Activated T-helper 17 cell treated with anti-CD3 and anti-CD28 coated beads, Interleukin-2, amount 50 U/mL, for 72 hours (primary cell): ENCODE data around the gene RBMX2. TPM values are rescaled to one million over a fixed set of nuclear protein-coding genes. Genes with fewer than 3 reads are reported as not detected.
"Not testable (repeated sequence)": the region's sequence is repeated elsewhere in the genome, so short reads cannot be mapped to it uniquely, and the experiment has no call there.

Source experiments
- ATAC-seq: fragments of 150-1000 bp; cut with Tn5 transposase; replicated peaks from 2 replicates; pipeline ENCODE4 v1.10.0; 2021; ENCODE audit warnings: mild to moderate bottlenecking, moderate library complexity
- H3K27ac Mint-ChIP-seq: one replicate; pipeline ENCODE4 v1.8.0; 2022; ENCODE audit warnings: mixed read lengths
- H3K27me3 Mint-ChIP-seq: one replicate; pipeline ENCODE4 v1.8.0; 2022; ENCODE audit warnings: mixed read lengths
- H3K36me3 Mint-ChIP-seq: one replicate; pipeline ENCODE4 v1.8.0; 2022; ENCODE audit warnings: low read depth, mild to moderate bottlenecking, mixed read lengths
- H3K4me1 Mint-ChIP-seq: one replicate; pipeline ENCODE4 v1.8.0; 2022; ENCODE audit warnings: mixed read lengths
- H3K4me3 Mint-ChIP-seq: one replicate; pipeline ENCODE4 v1.8.0; 2022; ENCODE audit warnings: mild to moderate bottlenecking, mixed read lengths
- H3K9me3 Mint-ChIP-seq: one replicate; pipeline ENCODE4 v1.8.0; 2022; ENCODE audit warnings: mixed read lengths
- total RNA-seq, 2 donors: library from RNA; stranded (reverse); gene quantifications; one replicate each; pipeline ENCODE4 v1.2.3, GENCODE V29; 2022

Gene RBMX2
- total RNA-seq, 2 donors from 2014 or later: 24.1 to 25.2 TPM

DNA sequence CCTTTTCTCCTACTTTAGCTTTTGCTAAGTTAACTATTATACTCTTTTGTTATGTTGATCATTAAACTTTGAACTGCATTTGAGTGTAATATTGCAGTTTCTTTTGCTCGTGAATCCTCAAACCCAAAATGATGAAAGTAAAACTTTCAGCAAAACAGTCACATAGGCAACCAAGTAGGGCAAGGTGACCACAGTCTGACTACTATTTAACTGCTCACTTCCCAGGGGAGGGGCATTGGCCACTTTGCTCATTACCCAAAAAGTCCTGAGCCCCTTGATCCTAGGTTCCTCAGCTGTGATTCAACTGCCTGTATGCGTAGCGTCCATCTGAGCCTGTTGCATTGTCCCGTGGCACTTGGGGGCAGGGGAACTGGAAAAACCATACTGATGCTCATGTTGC lies 17.0 kb downstream of the RBMX2 start:
- H3K4me3 Mint-ChIP-seq: no peak overlapping the region
- H3K27ac Mint-ChIP-seq: no peak overlapping the region
- peaks cover 10% of the 10 kb centered on the region for H3K36me3 Mint-ChIP-seq
- H3K4me1 Mint-ChIP-seq: no peaks in the 10 kb centered on the region
- H3K9me3 Mint-ChIP-seq: no peaks in the 10 kb centered on the region
- no peaks in the 10 kb centered on the region for H3K27me3 Mint-ChIP-seq
- ATAC-seq: no peak

GRCh38 chrX:130419263-130419662 lies 17.5 kb downstream of the RBMX2 start:
- no peak overlapping the region for H3K4me3 Mint-ChIP-seq
- H3K9me3 Mint-ChIP-seq: no peaks in the 10 kb centered on the region
- no peaks in the 10 kb centered on the region for H3K27me3 Mint-ChIP-seq
- ATAC-seq: no peak
- no peak overlapping the region for H3K27ac Mint-ChIP-seq
- no peaks in the 10 kb centered on the region for H3K4me1 Mint-ChIP-seq
- peaks cover 5% of the 10 kb centered on the region for H3K36me3 Mint-ChIP-seq

DNA sequence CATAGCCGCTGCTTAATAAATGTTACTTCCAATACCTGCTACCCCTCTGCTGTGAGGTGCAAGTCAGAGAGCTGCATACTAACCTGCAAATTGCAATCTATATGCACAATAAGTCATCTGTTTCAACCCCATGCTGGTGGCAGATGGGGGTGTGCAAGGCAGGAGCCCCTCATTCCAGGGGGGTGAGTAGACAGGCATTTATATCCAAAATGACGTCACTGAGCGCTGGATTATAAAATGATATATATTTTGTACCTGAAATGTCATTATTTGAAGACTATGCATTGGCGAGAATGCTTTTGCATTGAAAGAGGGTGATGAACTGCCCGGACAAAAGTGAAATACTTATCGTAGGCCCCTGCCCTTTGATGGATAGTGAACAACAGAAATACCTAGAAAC lies 24.7 kb downstream of the RBMX2 start:
- H3K36me3 Mint-ChIP-seq: no peaks in the 10 kb centered on the region

GRCh38 chrX:130429236-130429635 lies 27.4 kb downstream of the RBMX2 start:
- not testable (repeated sequence) for H3K4me1 Mint-ChIP-seq, H3K4me3 Mint-ChIP-seq, H3K9me3 Mint-ChIP-seq, H3K27me3 Mint-ChIP-seq, H3K27ac Mint-ChIP-seq, H3K36me3 Mint-ChIP-seq, ATAC-seq

More for the DNA sequence above, 24.7 kb downstream of the RBMX2 start:
- Mint-ChIP-seq H3K4me3 (no peak overlapping the region), H3K9me3 (no peaks in the 10 kb centered on the region), H3K27me3 (peaks cover 4% of the 10 kb centered on the region), H3K27ac (no peak overlapping the region), H3K4me1 (no peaks in the 10 kb centered on the region)
- ATAC-seq: no peak

DNA sequence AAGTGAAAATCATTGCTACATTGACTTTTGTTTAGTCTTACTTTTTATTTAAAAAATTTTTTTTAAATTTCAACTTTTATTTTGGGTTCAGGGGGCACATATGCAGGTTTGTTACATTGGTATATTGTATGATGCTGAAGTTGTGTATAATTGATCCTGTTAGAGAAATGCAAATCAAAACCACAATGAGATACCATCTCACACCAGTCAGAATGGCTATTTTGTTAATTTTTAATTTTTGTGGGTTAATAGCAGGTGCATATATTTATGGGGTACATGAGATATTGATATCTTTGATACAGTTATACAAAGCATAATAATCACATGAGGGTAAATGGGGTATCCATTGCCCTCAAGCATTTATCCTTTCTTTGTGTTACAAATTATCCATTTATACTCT lies 34.1 kb downstream of the RBMX2 start:
- no peaks in the 10 kb centered on the region for H3K9me3 Mint-ChIP-seq
- no peaks in the 10 kb centered on the region for H3K36me3 Mint-ChIP-seq
- H3K4me3 Mint-ChIP-seq: no peak overlapping the region
- ATAC-seq: no peak
- no peaks in the 10 kb centered on the region for H3K4me1 Mint-ChIP-seq
- no peaks in the 10 kb centered on the region for H3K27me3 Mint-ChIP-seq
- H3K27ac Mint-ChIP-seq: no peak overlapping the region

GRCh38 chrX:130437996-130438395 lies 36.2 kb downstream of the RBMX2 start:
- H3K4me3 Mint-ChIP-seq, H3K36me3 Mint-ChIP-seq, H3K9me3 Mint-ChIP-seq: not testable (repeated sequence)

DNA sequence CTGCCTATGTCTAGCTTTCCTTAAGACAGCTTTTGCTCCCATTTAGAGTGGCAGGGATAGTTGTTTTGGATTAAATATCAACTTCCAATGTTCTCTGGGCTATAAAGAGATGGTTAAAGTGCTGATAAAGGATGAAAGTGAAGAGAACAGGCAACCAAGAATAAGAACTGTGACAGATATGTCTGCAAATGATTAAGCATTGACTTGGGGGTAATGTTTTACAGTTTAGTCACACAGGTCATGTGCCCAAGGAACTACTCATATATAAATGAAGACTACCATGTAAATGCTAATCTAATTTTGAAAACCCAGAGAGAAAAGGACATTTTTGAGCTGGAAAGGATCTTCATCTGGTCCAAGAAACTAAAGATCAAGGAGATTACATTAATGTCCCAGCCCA lies 42.1 kb downstream of the RBMX2 start:
- H3K27ac Mint-ChIP-seq: no peak overlapping the region
- no peak overlapping the region for H3K4me3 Mint-ChIP-seq
- no peaks in the 10 kb centered on the region for H3K36me3 Mint-ChIP-seq
- no peak for ATAC-seq
- H3K27me3 Mint-ChIP-seq: no peaks in the 10 kb centered on the region
- H3K9me3 Mint-ChIP-seq: no peaks in the 10 kb centered on the region
- H3K4me1 Mint-ChIP-seq: no peaks in the 10 kb centered on the region

More at GRCh38 chrX:130437996-130438395, 36.2 kb downstream of the RBMX2 start:
- not testable (repeated sequence) for H3K4me1 Mint-ChIP-seq, H3K27me3 Mint-ChIP-seq, ATAC-seq, H3K27ac Mint-ChIP-seq

DNA sequence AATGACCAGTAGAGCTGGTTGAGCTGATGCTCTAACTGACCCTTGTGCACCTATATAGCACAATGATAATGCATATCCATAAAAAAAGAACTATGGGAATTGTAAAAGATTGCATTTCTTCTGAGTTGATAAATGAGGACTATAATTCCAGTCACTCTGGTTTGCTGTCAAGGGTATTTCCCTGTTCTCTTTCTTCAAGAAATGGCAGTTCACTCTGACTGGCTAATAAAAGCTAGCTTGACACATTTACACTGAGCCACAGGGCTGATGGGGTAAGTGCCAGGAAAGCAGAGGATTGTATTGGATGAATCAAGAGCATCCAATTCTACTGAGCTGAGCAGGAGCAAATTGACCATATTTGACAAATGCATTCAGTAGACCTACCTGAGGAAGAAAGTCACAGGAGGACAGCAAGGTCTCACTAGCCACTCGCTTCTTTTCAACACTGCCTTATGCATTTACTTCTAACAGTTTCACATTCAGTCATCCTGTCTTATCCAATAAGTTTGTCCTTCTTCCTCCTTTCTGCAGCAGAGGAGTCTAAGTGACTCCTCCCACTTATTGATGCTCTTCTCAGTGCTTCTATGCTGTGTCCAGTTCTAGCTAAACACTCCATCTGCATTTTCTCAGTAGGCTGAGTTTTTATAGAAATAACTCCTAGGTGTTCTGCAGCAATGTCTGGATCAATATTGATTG lies 43.0 kb downstream of the RBMX2 start:
- Mint-ChIP-seq H3K4me3 (no peak overlapping the region), H3K4me1 (no peaks in the 10 kb centered on the region), H3K36me3 (no peaks in the 10 kb centered on the region), H3K9me3 (no peaks in the 10 kb centered on the region), H3K27me3 (no peaks in the 10 kb centered on the region), H3K27ac (no peak overlapping the region)
- ATAC-seq: no peak

- Mint-ChIP-seq H3K4me1 (no peaks in the 10 kb centered on the region), H3K4me3 (no peak overlapping the region), H3K9me3 (no peaks in the 10 kb centered on the region), H3K27me3 (no peaks in the 10 kb centered on the region), H3K27ac (no peak overlapping the region), H3K36me3 (no peaks in the 10 kb centered on the region)
- no peak for ATAC-seq
These were observed 45.2 kb downstream of the RBMX2 start for GRCh38 chrX:130446974-130447373.

Other genes with a start within 250 kb of the RBMX2 start
- 10 to 100 TPM; 25.4 to 67.3 TPM for gene AIFM1, start 236.1 kb upstream of the RBMX2 start, total RNA-seq
- 10 to 100 TPM; 34.6 to 36.1 TPM for gene RAB33A, start 230.0 kb upstream of the RBMX2 start, total RNA-seq
- 1 to 10 TPM; 4.8 to 8.2 TPM for gene ZNF280C, start 133.1 kb upstream of the RBMX2 start, total RNA-seq
- 10 to 100 TPM; 11.6 to 15.7 TPM for gene SLC25A14, start 62.1 kb upstream of the RBMX2 start, total RNA-seq
- not detected for gene GPR119, start 16.3 kb upstream of the RBMX2 start, total RNA-seq